CD14-positive monocyte (primary cell): ENCODE data around the gene CCDC170. TPM values are rescaled to one million over a fixed set of nuclear protein-coding genes. Genes with fewer than 3 reads are reported as not detected.

Experiments
- DNase-seq, 3 donors: peaks; one replicate each; pipeline ENCODE4 v3.0.0-alpha.2; 2011 to 2022
- H2AFZ ChIP-seq: 2 replicates; pipeline ENCODE4 v1.6.0; 2012; ENCODE audit warnings: mild to moderate bottlenecking, low read depth, low read length, inconsistent platforms; ENCODE audit not compliant: insufficient read depth, poor library complexity, severe bottlenecking
- H3K27ac ChIP-seq, 2 donors: 1 replicate in 1 of 2; 2 replicates in 1 of 2; pipeline ENCODE4 v1.5.1; 2012 to 2013; ENCODE audit warnings: low read length in 2 of 2, control low read depth in 1 of 2, inconsistent platforms in 1 of 2, low read depth in 1 of 2, mild to moderate bottlenecking in 1 of 2
- H3K27me3 ChIP-seq, 2 donors: one replicate each; pipeline versions ENCODE4 v1.6.0 to v1.6.1; 2011 to 2013; ENCODE audit warnings: low read length in 2 of 2; ENCODE audit not compliant: control insufficient read depth in 2 of 2, insufficient read depth in 2 of 2
- H3K36me3 ChIP-seq, 2 donors: replicated peaks in 1 of 2; 1 replicate in 1 of 2; 2 replicates in 1 of 2; pipeline versions ENCODE4 v1.5.1 to v1.6.1; 2012 to 2013; ENCODE audit warnings: low read length in 2 of 2, control low read depth in 1 of 2, inconsistent platforms in 1 of 2, mild to moderate bottlenecking in 1 of 2; ENCODE audit not compliant: insufficient read depth in 2 of 2, control insufficient read depth in 1 of 2
- H3K4me1 ChIP-seq, 2 donors: 1 replicate in 1 of 2; 2 replicates in 1 of 2; pipeline versions ENCODE4 v1.5.1 to v1.6.1; 2012 to 2013; ENCODE audit warnings: low read length in 2 of 2, control low read depth in 1 of 2, inconsistent platforms in 1 of 2, mild to moderate bottlenecking in 1 of 2, moderate library complexity in 1 of 2; ENCODE audit not compliant: insufficient read depth in 2 of 2, control insufficient read depth in 1 of 2
- H3K4me2 ChIP-seq: replicated peaks from 2 replicates; pipeline ENCODE3; 2012; ENCODE audit warnings: low read length, moderate library complexity, mild to moderate bottlenecking; ENCODE audit not compliant: poor library complexity, severe bottlenecking; ENCODE audit errors: extremely low read depth
- H3K4me3 ChIP-seq, 3 experiments: fragments of 200-600 bp in 1 of 3; sonication (generic) in 1 of 3; replicated peaks in 1 of 3; 1 replicate in 2 of 3; 2 replicates in 1 of 3; pipeline ENCODE4 v1.5.1; 2011 to 2013; ENCODE audit warnings: low read length in 3 of 3, mild to moderate bottlenecking in 3 of 3, control low read depth in 2 of 3, low read depth in 2 of 3, inconsistent platforms in 1 of 3, moderate library complexity in 1 of 3
- H3K79me2 ChIP-seq: 2 replicates; pipeline ENCODE4 v1.6.0; 2012; ENCODE audit warnings: mild to moderate bottlenecking, control low read depth, inconsistent platforms, low read length, moderate library complexity; ENCODE audit not compliant: insufficient read depth
- H3K9ac ChIP-seq: 2 replicates; pipeline ENCODE4 v1.6.0; 2017; ENCODE audit warnings: low read length, mild to moderate bottlenecking; ENCODE audit not compliant: insufficient read depth, poor library complexity, severe bottlenecking
- H3K9me3 ChIP-seq, 2 donors: replicated peaks in 1 of 2; 1 replicate in 1 of 2; 2 replicates in 1 of 2; pipeline versions ENCODE4 v1.5.1 to v1.6.1; 2012 to 2013; ENCODE audit warnings: low read length in 2 of 2, control low read depth in 1 of 2; ENCODE audit not compliant: control insufficient read depth in 1 of 2, insufficient read depth in 1 of 2
- H4K20me1 ChIP-seq: 2 replicates; pipeline ENCODE4 v1.6.0; 2012; ENCODE audit warnings: mild to moderate bottlenecking, low read length, control low read depth, moderate library complexity; ENCODE audit not compliant: insufficient read depth
- H3K27ac Mint-ChIP-seq, 7 donors: one replicate each; pipeline ENCODE4 v1.8.0; 2020; ENCODE audit warnings: mild to moderate bottlenecking in 7 of 7, mixed read lengths in 7 of 7, moderate library complexity in 6 of 7, inconsistent platforms in 2 of 7
- H3K27me3 Mint-ChIP-seq, 3 donors: one replicate each; pipeline ENCODE4 v1.8.0; 2021 to 2022; ENCODE audit warnings: low read depth in 3 of 3, mild to moderate bottlenecking in 3 of 3, mixed read lengths in 3 of 3, moderate library complexity in 3 of 3, inconsistent platforms in 1 of 3
- H3K36me3 Mint-ChIP-seq, 2 donors: one replicate each; pipeline ENCODE4 v1.8.0; 2020; ENCODE audit warnings: mixed read lengths in 2 of 2, inconsistent platforms in 1 of 2, mild to moderate bottlenecking in 1 of 2
- H3K4me1 Mint-ChIP-seq: one replicate; pipeline ENCODE4 v1.8.0; 2020; ENCODE audit warnings: mild to moderate bottlenecking, mixed read lengths
- H3K4me3 Mint-ChIP-seq, 2 donors: one replicate each; pipeline ENCODE4 v1.8.0; 2020; ENCODE audit warnings: mild to moderate bottlenecking in 2 of 2, mixed read lengths in 2 of 2, moderate library complexity in 1 of 2
- H3K9me3 Mint-ChIP-seq, 7 donors: one replicate each; pipeline ENCODE4 v1.8.0; 2020 to 2022; ENCODE audit warnings: mixed read lengths in 7 of 7, mild to moderate bottlenecking in 6 of 7, moderate library complexity in 6 of 7, inconsistent platforms in 2 of 7
- CTCF ChIP-seq: fragments of 200-600 bp; IDR thresholded peaks from one replicate; pipeline ENCODE4 v1.8.0; 2022; ENCODE audit warnings: antibody characterized with exemption, mild to moderate bottlenecking
- WGBS: methylation state at CpG from one replicate; pipeline ENCODE4 v1.1.5; 2013; ENCODE audit warnings: missing lambda C conversion rate; ENCODE audit not compliant: insufficient coverage; 5-methylcytosine and 5-hydroxymethylcytosine counted together
- intact Hi-C, 2 donors: fragments of 100-400 bp; cut with micrococcal nuclease; formaldehyde crosslinking; loops; one replicate each; pipeline versions ENCODE4 v1.15.0 to v1.15.1; 2023
- polyA plus RNA-seq, 3 donors: library from polyadenylated mRNA; depleted of rRNA in 1 of 3; unstranded in 2 of 3; stranded (reverse) in 1 of 3; fragments of 300-500 nt in 2 of 3; fragments of >200 nt in 1 of 3; fragmentation: Illumina TruSeq in 2 of 3; gene quantifications; 1 replicate in 2 of 3; 2 replicates in 1 of 3; pipeline ENCODE4 v1.2.3, GENCODE V29; 2012 to 2021

CCDC170 gene
- polyA plus RNA-seq, 3 donors = 4.2 to 7.0 (median 6.3) TPM

- H3K4me3 Mint-ChIP-seq = no peak overlapping the region
- intact Hi-C loops = no loop called here
- 100% methylated on average over 2 of the region's 3 CpGs for WGBS
These were observed 167.7 kb downstream of the CCDC170 start for GRCh38 chr6:151661509-151661908.

GRCh38 chr6:151661928-151662327 is 168.1 kb downstream of the CCDC170 start:
- no peak overlapping the region for H3K27ac Mint-ChIP-seq
- Histone ChIP-seq H2AFZ (no peak overlapping the region), H3K27me3 (no peaks in the 10 kb centered on the region), H3K9me3 (no peaks in the 10 kb centered on the region), H3K9ac (no peak overlapping the region), H3K4me1 (no peaks in the 10 kb centered on the region), H3K4me3 (no peak overlapping the region), H3K36me3 (no peaks in the 10 kb centered on the region), H4K20me1 (no peaks in the 10 kb centered on the region), H3K79me2 (no peaks in the 10 kb centered on the region), H3K4me2 (no peak overlapping the region), H3K27ac (no peak overlapping the region)
- DNase-seq = no peak
- intact Hi-C loops = no loop called here
- no peak overlapping the region for H3K4me3 Mint-ChIP-seq
- no peaks in the 10 kb centered on the region for H3K4me1 Mint-ChIP-seq
- H3K36me3 Mint-ChIP-seq = no peaks in the 10 kb centered on the region
- no peak for TF ChIP-seq CTCF
- no CpG with 5 or more reads among the region's 4 CpGs for WGBS
- peaks cover 0 to 4% (median 0%) of the 10 kb centered on the region in 7 donors for H3K9me3 Mint-ChIP-seq
- H3K27me3 Mint-ChIP-seq = peaks cover 3 to 5% (median 5%) of the 10 kb centered on the region in 3 donors

More at GRCh38 chr6:151661509-151661908, 167.7 kb downstream of the CCDC170 start:
- Histone ChIP-seq H3K27ac (no peak overlapping the region), H3K4me3 (no peak overlapping the region), H3K4me2 (no peak overlapping the region), H3K9me3 (no peaks in the 10 kb centered on the region), H3K4me1 (no peaks in the 10 kb centered on the region), H3K36me3 (no peaks in the 10 kb centered on the region), H4K20me1 (no peaks in the 10 kb centered on the region), H3K79me2 (no peaks in the 10 kb centered on the region), H3K27me3 (no peaks in the 10 kb centered on the region), H2AFZ (no peak overlapping the region), H3K9ac (no peak overlapping the region)
- TF ChIP-seq CTCF = no peak
- Mint-ChIP-seq H3K27ac (no peak overlapping the region), H3K36me3 (no peaks in the 10 kb centered on the region), H3K27me3 (peaks cover 3% of the 10 kb centered on the region in 3 donors), H3K4me1 (no peaks in the 10 kb centered on the region), H3K9me3 (peaks cover 0 to 2% (median 0%) of the 10 kb centered on the region in 7 donors)
- no peak for DNase-seq
